Stimulated activated CD4-positive, alpha-beta T cell treated with anti-CD3 and anti-CD28 coated beads, TNF-alpha, amount 100 ng/mL, for 4 hours (primary cell): ENCODE results near the gene LSM2.

ENCODE experiments used
- DNase-seq, 3 experiments: peaks; one replicate each; pipeline ENCODE4 v3.0.0-alpha.2; 2020; ENCODE audit warnings: low read depth in 3 of 3

Gene LSM2

GRCh38 chr6:31750411-31751022, 56.2 kb downstream of the LSM2 start:
- DNase-seq, result no peak

- no peak for DNase-seq
Measured at GRCh38 chr6:31749301-31750036, 57.3 kb downstream of the LSM2 start.
